Gastroesophageal sphincter (tissue), 3 donors: Measurements from ENCODE around the gene DLG3.

Experiments
- CTCF ChIP-seq, 4 experiments: fragments of 200-600 bp in 2 of 4; fragments of 450-650 bp in 2 of 4; sonication (generic) in 1 of 4; IDR thresholded peaks; one replicate each; pipeline ENCODE4 v1.5.1; 2017 to 2019; ENCODE audit warnings: antibody characterized with exemption in 4 of 4, mild to moderate bottlenecking in 2 of 4, moderate library complexity in 2 of 4
- POLR2A ChIP-seq, 2 donors: fragments of 450-650 bp; IDR thresholded peaks; one replicate each; pipeline ENCODE4 v1.6.1; 2017; ENCODE audit warnings: antibody characterized with exemption in 2 of 2, mild to moderate bottlenecking in 2 of 2, moderate library complexity in 1 of 2

- no peak for TF ChIP-seq POLR2A (IDR thresholded peaks at IDR 0.05)
- no peak for TF ChIP-seq CTCF (IDR thresholded peaks at IDR 0.05)
These were observed 4.9 kb downstream of the DLG3 start for GRCh38 chrX:70449457-70449966.
